Endodermal cell (in vitro differentiated cells): ENCODE measurements around the gene LPP. TPM values are rescaled to one million over a fixed set of nuclear protein-coding genes. Genes with fewer than 3 reads are reported as not detected.

Experiments used
- DNase-seq: peaks from one replicate; pipeline ENCODE4 v3.0.0-alpha.2; 2017
- H3K27ac ChIP-seq: 2 replicates; pipeline ENCODE4 v1.5.1; 2013; ENCODE audit warnings: mild to moderate bottlenecking, low read depth, low read length, moderate library complexity
- H3K27me3 ChIP-seq: 2 replicates; pipeline ENCODE4 v1.6.1; 2013; ENCODE audit warnings: mild to moderate bottlenecking, low read length, moderate library complexity; ENCODE audit not compliant: insufficient read depth, control insufficient read depth, poor library complexity, severe bottlenecking
- H3K36me3 ChIP-seq: 2 replicates; pipeline ENCODE4 v1.7.0; 2013; ENCODE audit warnings: mild to moderate bottlenecking, low read length, moderate library complexity; ENCODE audit not compliant: control insufficient read depth, insufficient read depth
- H3K4me1 ChIP-seq: one replicate; pipeline ENCODE4 v1.7.0; 2013; ENCODE audit warnings: low read length; ENCODE audit not compliant: control insufficient read depth, insufficient read depth
- H3K4me3 ChIP-seq: 2 replicates; pipeline ENCODE4 v1.5.1; 2013; ENCODE audit warnings: mild to moderate bottlenecking, low read length, moderate library complexity
- H3K9ac ChIP-seq: 2 replicates; pipeline ENCODE4 v1.6.1; 2013; ENCODE audit warnings: mild to moderate bottlenecking, low read length, moderate library complexity; ENCODE audit not compliant: poor library complexity, severe bottlenecking; ENCODE audit errors: extremely low read depth
- H3K9me3 ChIP-seq: 2 replicates; pipeline ENCODE4 v1.6.1; 2013; ENCODE audit warnings: mild to moderate bottlenecking, low read length, moderate library complexity; ENCODE audit not compliant: control insufficient read depth
- H3K27ac Mint-ChIP-seq: 2 replicates; pipeline ENCODE4 v1.8.0; 2020; ENCODE audit warnings: mixed read lengths
- H3K27me3 Mint-ChIP-seq: 2 replicates; pipeline ENCODE4 v1.8.0; 2021; ENCODE audit warnings: mild to moderate bottlenecking, mixed read lengths; ENCODE audit not compliant: insufficient read depth
- H3K36me3 Mint-ChIP-seq: 2 replicates; pipeline ENCODE4 v1.8.0; 2020; ENCODE audit warnings: low read depth, mixed read lengths
- H3K4me1 Mint-ChIP-seq: 2 replicates; pipeline ENCODE4 v1.8.0; 2020; ENCODE audit warnings: mixed read lengths
- H3K4me3 Mint-ChIP-seq: 2 replicates; pipeline ENCODE4 v1.8.0; 2020; ENCODE audit warnings: mild to moderate bottlenecking, moderate library complexity, mixed read lengths
- H3K9me3 Mint-ChIP-seq: 2 replicates; pipeline ENCODE4 v1.8.0; 2020; ENCODE audit warnings: mild to moderate bottlenecking, mixed read lengths
- CTCF ChIP-seq: fragments of 200-600 bp; sonication (generic); conservative IDR thresholded peaks from 2 replicates; pipeline ENCODE4 v1.5.0; 2021; ENCODE audit warnings: antibody characterized with exemption, mild to moderate bottlenecking
- WGBS, 2 experiments: methylation state at CpG; one replicate each; pipeline versions ENCODE4 v1.1.5 to v1.1.7; 2013; ENCODE audit warnings: missing lambda C conversion rate in 2 of 2, mixed read lengths in 1 of 2; ENCODE audit not compliant: insufficient coverage in 1 of 2, insufficient read length in 1 of 2; 5-methylcytosine and 5-hydroxymethylcytosine counted together
- total RNA-seq, 2 donors: library from RNA; stranded (reverse); fragmentation: NEBNext Ultra II Directional in 1 of 2; extraction: Animal tissue kit (Norgen Biotek cat#: 25700) in 1 of 2; gene quantifications; 2 replicates in 1 of 2; 3 replicates in 1 of 2; pipeline ENCODE4 v1.2.1, GENCODE V29; 2021

Gene LPP
- total RNA-seq, 2 donors from 2014 or later, result 78.0 to 105 TPM

- Mint-ChIP-seq H3K27me3 (no peaks in the 10 kb centered on the region), H3K4me1 (peaks cover 4% of the 10 kb centered on the region), H3K4me3 (no peak overlapping the region), H3K27ac (no peak overlapping the region), H3K36me3 (no peaks in the 10 kb centered on the region), H3K9me3 (no peaks in the 10 kb centered on the region)
- H3K9ac ChIP-seq, result no peak overlapping the region
- no peak overlapping the region for H3K27ac ChIP-seq
- no peaks in the 10 kb centered on the region for H3K36me3 ChIP-seq
- no peaks in the 10 kb centered on the region for H3K27me3 ChIP-seq
- no peak for DNase-seq
- 94 to 95% methylated on average over 3 to 4 of the region's 4 CpGs for WGBS, 2 experiments
- TF ChIP-seq CTCF, result no peak
- no peaks in the 10 kb centered on the region for H3K4me1 ChIP-seq
- H3K9me3 ChIP-seq, result no peaks in the 10 kb centered on the region
- H3K4me3 ChIP-seq, result no peak overlapping the region
Measured at GRCh38 chr3:188853856-188854771, 700.2 kb downstream of the LPP start.

GRCh38 chr3:188854772-188855149, 700.8 kb downstream of the LPP start:
- TF ChIP-seq CTCF, result no peak
- Histone ChIP-seq H3K9ac (no peak overlapping the region), H3K27me3 (no peaks in the 10 kb centered on the region), H3K27ac (no peak overlapping the region), H3K4me1 (no peaks in the 10 kb centered on the region), H3K9me3 (no peaks in the 10 kb centered on the region), H3K4me3 (no peak overlapping the region), H3K36me3 (no peaks in the 10 kb centered on the region)
- Mint-ChIP-seq H3K27ac (no peak overlapping the region), H3K4me3 (no peak overlapping the region), H3K9me3 (no peaks in the 10 kb centered on the region), H3K4me1 (peaks cover 4% of the 10 kb centered on the region), H3K27me3 (no peaks in the 10 kb centered on the region), H3K36me3 (no peaks in the 10 kb centered on the region)
- DNase-seq, result no peak

- 88 to 94% methylated on average over 2 to 3 of the region's 3 CpGs for WGBS, 2 experiments
- no peak for DNase-seq
Measured at GRCh38 chr3:188855675-188856074, 701.7 kb downstream of the LPP start.

More at GRCh38 chr3:188855675-188856074, 701.7 kb downstream of the LPP start:
- H3K9me3 Mint-ChIP-seq, result no peaks in the 10 kb centered on the region
- H3K27me3 Mint-ChIP-seq, result no peaks in the 10 kb centered on the region
- no peak overlapping the region for H3K4me3 Mint-ChIP-seq
- Histone ChIP-seq H3K36me3 (no peaks in the 10 kb centered on the region), H3K9ac (no peak overlapping the region), H3K9me3 (no peaks in the 10 kb centered on the region), H3K27ac (no peak overlapping the region), H3K4me1 (no peaks in the 10 kb centered on the region), H3K4me3 (no peak overlapping the region), H3K27me3 (no peaks in the 10 kb centered on the region)
- H3K27ac Mint-ChIP-seq, result no peak overlapping the region
- TF ChIP-seq CTCF, result no peak
- peaks cover 5% of the 10 kb centered on the region for H3K4me1 Mint-ChIP-seq
- H3K36me3 Mint-ChIP-seq, result no peaks in the 10 kb centered on the region
